Ishikawa (cell line): ENCODE data around the gene NIPSNAP3A.
A peak's percentile ranks its signal among the peaks of the same experiment; 100 is the strongest.

Experiments
- CEBPB ChIP-seq: IDR thresholded peaks from 2 replicates; pipeline ENCODE4 v1.6.1; 2012
- CREB1 ChIP-seq: IDR thresholded peaks from 2 replicates; pipeline ENCODE4 v1.6.1; 2012; ENCODE audit warnings: low read depth
- EGR1 ChIP-seq: IDR thresholded peaks from 2 replicates; pipeline ENCODE4 v1.6.1; 2012
- EP300 ChIP-seq: IDR thresholded peaks from 2 replicates; pipeline ENCODE4 v1.6.1; 2012; ENCODE audit warnings: borderline replicate concordance
- FOXM1 ChIP-seq: IDR thresholded peaks from 2 replicates; pipeline ENCODE4 v1.6.1; 2012; ENCODE audit warnings: low read depth, borderline replicate concordance
- NFIC ChIP-seq: IDR thresholded peaks from 2 replicates; pipeline ENCODE4 v1.6.1; 2012
- RAD21 ChIP-seq: IDR thresholded peaks from 2 replicates; pipeline ENCODE4 v1.6.1; 2012; ENCODE audit warnings: low read depth
- REST ChIP-seq: IDR thresholded peaks from 2 replicates; pipeline ENCODE4 v1.6.1; 2012; ENCODE audit warnings: low read depth, mild to moderate bottlenecking
- TAF1 ChIP-seq: IDR thresholded peaks from 2 replicates; pipeline ENCODE4 v1.6.1; 2012; ENCODE audit warnings: low read depth, mild to moderate bottlenecking
- TCF12 ChIP-seq: IDR thresholded peaks from 2 replicates; pipeline ENCODE4 v1.6.1; 2012; ENCODE audit warnings: low read depth
- TEAD4 ChIP-seq: IDR thresholded peaks from 2 replicates; pipeline ENCODE4 v1.6.1; 2012
- USF1 ChIP-seq: IDR thresholded peaks from 2 replicates; pipeline ENCODE4 v1.6.1; 2012
- YY1 ChIP-seq: IDR thresholded peaks from 2 replicates; pipeline ENCODE4 v1.6.1; 2012; ENCODE audit warnings: low read depth
- ZBTB7A ChIP-seq: IDR thresholded peaks from 2 replicates; pipeline ENCODE4 v1.6.1; 2012; ENCODE audit warnings: low read depth
- TF ChIP-seq, protein P1 (sequence below): IDR thresholded peaks from 2 replicates; pipeline ENCODE4 v1.6.1; 2012

NIPSNAP3A gene

GRCh38 chr9:104776797-104777196, 29.3 kb downstream of the NIPSNAP3A start:
- TF ChIP-seq CEBPB (no peak), EGR1 (no peak), YY1 (no peak)

DNA sequence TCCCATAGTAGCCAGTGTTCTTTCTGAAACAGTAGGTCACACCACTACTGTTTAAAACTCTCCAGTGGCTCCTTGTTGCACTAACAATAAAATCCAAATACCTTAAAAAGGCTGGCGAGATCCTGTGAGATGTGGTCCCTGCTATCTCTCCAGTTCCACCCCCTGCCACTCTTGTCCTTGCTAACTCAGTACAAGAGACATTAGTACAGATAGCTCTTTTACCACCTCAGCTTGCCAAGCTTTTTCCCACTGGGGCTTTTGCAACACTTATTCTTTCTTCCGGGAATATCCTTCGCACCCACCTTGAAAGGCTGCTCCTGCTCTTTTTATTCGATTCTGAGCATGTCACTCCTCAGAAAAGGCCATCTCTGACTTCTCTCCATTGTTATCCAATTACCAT, 31.3 kb downstream of the NIPSNAP3A start:
- TF ChIP-seq USF1: no peak
- no peak for TF ChIP-seq CREB1
- TF ChIP-seq NFIC: no peak
- TF ChIP-seq YY1: no peak
- TF ChIP-seq ZBTB7A: no peak
- TF ChIP-seq, protein P1, sequence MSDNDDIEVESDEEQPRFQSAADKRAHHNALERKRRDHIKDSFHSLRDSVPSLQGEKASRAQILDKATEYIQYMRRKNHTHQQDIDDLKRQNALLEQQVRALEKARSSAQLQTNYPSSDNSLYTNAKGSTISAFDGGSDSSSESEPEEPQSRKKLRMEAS: no peak
- TF ChIP-seq TCF12: no peak
- no peak for TF ChIP-seq TEAD4
- no peak for TF ChIP-seq RAD21

DNA sequence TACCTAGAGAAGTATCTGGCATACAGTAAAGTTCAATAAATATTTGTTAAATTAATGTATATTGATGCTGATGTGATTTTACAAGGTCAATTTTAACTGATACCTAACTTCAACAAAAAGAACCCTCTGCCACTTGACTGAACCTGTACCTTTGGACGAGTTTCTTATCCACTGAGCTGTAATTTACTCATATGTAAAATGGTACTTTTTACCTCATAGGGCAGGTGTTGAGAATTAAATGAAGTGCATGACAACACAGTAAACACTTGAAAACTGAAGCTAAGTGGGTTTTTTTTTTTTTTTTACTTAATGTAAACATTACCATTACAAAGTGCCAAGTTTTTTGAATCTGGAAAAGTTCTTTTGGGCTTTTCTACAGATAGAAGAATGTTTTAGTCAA, 31.9 kb downstream of the NIPSNAP3A start:
- TF ChIP-seq TAF1 (no peak), CREB1 (no peak), FOXM1 (no peak), TEAD4 (no peak), ZBTB7A (no peak), NFIC (no peak), RAD21 (no peak), TCF12 (no peak)
- TF ChIP-seq, protein P1: no peak

DNA sequence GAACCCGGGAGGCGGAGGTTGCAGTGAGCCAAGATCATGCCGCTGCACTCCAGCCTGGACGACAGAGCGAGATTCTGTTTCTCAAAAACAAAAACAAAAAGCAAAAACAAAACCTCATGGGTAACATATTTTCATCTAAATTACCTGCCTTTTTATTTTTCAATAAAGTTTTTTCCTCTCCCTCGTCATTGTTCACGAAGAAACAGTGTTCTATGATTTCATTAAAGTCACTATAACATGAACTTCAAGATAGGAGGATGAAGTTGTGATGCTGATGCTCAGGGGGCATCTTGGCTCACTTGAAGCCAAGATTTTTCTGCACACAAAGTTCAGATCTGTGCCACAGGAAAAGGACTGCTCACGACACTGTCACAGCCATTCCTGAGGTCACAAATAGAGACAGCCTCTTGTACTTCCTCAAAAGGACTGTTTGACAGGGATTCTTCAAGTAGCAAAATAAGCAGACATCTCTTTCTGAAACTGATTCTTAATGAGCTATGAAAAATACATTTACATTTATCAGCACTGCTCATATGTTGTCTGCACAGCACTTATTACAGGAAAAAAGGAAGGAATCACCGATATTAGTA, 32.6 kb downstream of the NIPSNAP3A start:
- TF ChIP-seq, protein P1: no peak
- TF ChIP-seq TCF12 (no peak), CEBPB (no peak), NFIC (no peak), FOXM1 (no peak), CREB1 (no peak), EP300 (no peak), RAD21 (no peak)

DNA sequence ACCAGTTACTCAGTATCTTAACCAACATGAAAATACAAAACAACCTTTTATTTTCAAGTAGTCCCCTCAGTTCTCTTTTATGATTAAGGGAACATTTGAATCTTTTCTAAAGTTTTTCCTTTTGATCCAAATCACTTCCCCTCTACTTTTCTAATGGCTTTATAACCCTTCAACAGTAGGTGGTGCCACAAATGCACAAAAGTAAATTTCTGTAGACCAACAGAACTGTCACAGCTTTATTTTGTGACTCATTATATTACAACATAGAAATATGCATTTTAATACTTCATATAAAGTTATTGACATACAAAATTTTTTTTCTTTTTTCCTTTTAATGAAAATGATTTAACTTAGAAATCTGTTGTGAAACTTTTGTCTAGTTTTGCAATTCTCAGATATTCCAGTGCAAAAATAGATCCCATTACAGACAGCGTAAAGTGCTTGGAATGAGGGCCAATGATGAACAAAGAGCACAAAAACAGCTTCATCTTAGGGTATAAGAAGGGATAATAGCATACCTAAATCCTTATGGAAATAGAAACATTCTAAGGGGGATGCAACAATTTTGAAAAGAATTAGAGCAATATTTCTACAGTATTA, 33.4 kb downstream of the NIPSNAP3A start:
- TF ChIP-seq RAD21 (peak; percentile 75), USF1 (no peak)

- no peak for TF ChIP-seq FOXM1
- no peak for TF ChIP-seq ZBTB7A
- no peak for TF ChIP-seq TAF1
- TF ChIP-seq REST: no peak
- no peak for TF ChIP-seq CREB1
- no peak for TF ChIP-seq EP300
- no peak for TF ChIP-seq RAD21
- no peak for TF ChIP-seq EGR1
- TF ChIP-seq CEBPB: no peak
- no peak for TF ChIP-seq NFIC
- no peak for TF ChIP-seq TEAD4
- no peak for TF ChIP-seq TCF12
- TF ChIP-seq, protein P1: no peak
- no peak for TF ChIP-seq YY1
- no peak for TF ChIP-seq USF1
Observed at GRCh38 chr9:104783588-104783987, 36.1 kb downstream of the NIPSNAP3A start.

GRCh38 chr9:104784098-104784497, 36.6 kb downstream of the NIPSNAP3A start:
- TF ChIP-seq USF1: no peak
- no peak for TF ChIP-seq NFIC
- no peak for TF ChIP-seq CREB1
- no peak for TF ChIP-seq CEBPB
- TF ChIP-seq EGR1: no peak
- no peak for TF ChIP-seq TEAD4
- TF ChIP-seq, protein P1: no peak
- no peak for TF ChIP-seq RAD21
- no peak for TF ChIP-seq TCF12
- TF ChIP-seq ZBTB7A: no peak
